Panc1 (cell line): ENCODE data around the gene YIPF5.

ENCODE experiments used
- CTCF ChIP-seq: fragments of 450-650 bp; IDR thresholded peaks from 2 replicates; pipeline ENCODE4 v1.5.1; 2017; ENCODE audit warnings: mild to moderate bottlenecking
- POLR2AphosphoS5 ChIP-seq: IDR thresholded peaks from 2 replicates; pipeline ENCODE4 v1.6.1; 2012; ENCODE audit warnings: mild to moderate bottlenecking, low read depth, low read length, moderate library complexity

- TF ChIP-seq CTCF: no peak
- TF ChIP-seq POLR2AphosphoS5: no peak
Measured at GRCh38 chr5:144179226-144179625, 8.8 kb upstream of the YIPF5 start.
